SK-N-SH treated with all-trans-retinoic acid at 6 μM for 48 hours (cell line): ENCODE results near the gene CDC14C.

ENCODE experiments used
- ATAC-seq: fragments of 200-7000 bp; cut with Tn5 transposase; 3 replicates; pipeline ENCODE4 v1.9.1; 2020; ENCODE audit warnings: mild to moderate bottlenecking, moderate library complexity
- ARNTL ChIP-seq: fragments of 450-650 bp; formaldehyde crosslinking; IDR thresholded peaks from 2 replicates; pipeline ENCODE4 v1.5.0; 2020; ENCODE audit warnings: low read depth, mild to moderate bottlenecking, moderate library complexity, borderline replicate concordance
- BACH2 ChIP-seq: fragments of 250-450 bp; sonication (Bioruptor Pico); IDR thresholded peaks from 2 replicates; pipeline ENCODE4 v1.9.0; 2021; ENCODE audit warnings: mild to moderate bottlenecking, borderline replicate concordance
- CSDC2 ChIP-seq: fragments of 250-450 bp; sonication (Bioruptor Pico); IDR thresholded peaks from 2 replicates; pipeline ENCODE4 v1.5.0; 2020; ENCODE audit warnings: mild to moderate bottlenecking, moderate library complexity
- ESRRG ChIP-seq: fragments of 250-450 bp; sonication (Bioruptor Pico); IDR thresholded peaks from 2 replicates; pipeline ENCODE4 v1.6.1; 2021; ENCODE audit warnings: mild to moderate bottlenecking
- GLIS3 ChIP-seq: fragments of 250-450 bp; sonication (Bioruptor Pico); IDR thresholded peaks from 2 replicates; pipeline ENCODE4 v1.5.0; 2020; ENCODE audit warnings: mild to moderate bottlenecking, moderate library complexity
- OSR1 ChIP-seq: fragments of 250-450 bp; sonication (Bioruptor Pico); IDR thresholded peaks from 2 replicates; pipeline ENCODE4 v1.8.0; 2022; ENCODE audit warnings: moderate library complexity, mild to moderate bottlenecking, inconsistent platforms
- POU6F1 ChIP-seq: fragments of 250-450 bp; sonication (Bioruptor Pico); IDR thresholded peaks from 2 replicates; pipeline ENCODE4 v1.8.0; 2021; ENCODE audit warnings: low read depth, mild to moderate bottlenecking, moderate library complexity, borderline replicate concordance
- RARB ChIP-seq: fragments of 250-450 bp; sonication (Bioruptor Pico); IDR thresholded peaks from 2 replicates; pipeline ENCODE4 v1.8.0; 2021; ENCODE audit warnings: mild to moderate bottlenecking, moderate library complexity
- SNAI2 ChIP-seq: fragments of 250-450 bp; sonication (Bioruptor Pico); IDR thresholded peaks from 2 replicates; pipeline ENCODE4 v1.5.0; 2020; ENCODE audit warnings: mild to moderate bottlenecking, moderate library complexity
- TCF4 ChIP-seq: fragments of 250-450 bp; sonication (Bioruptor Pico); IDR thresholded peaks from 2 replicates; pipeline ENCODE4 v1.8.0; 2021; ENCODE audit warnings: mild to moderate bottlenecking, moderate library complexity, borderline replicate concordance
- TOX ChIP-seq: fragments of 250-450 bp; sonication (Bioruptor Pico); IDR thresholded peaks from 2 replicates; pipeline ENCODE4 v1.8.0; 2021; ENCODE audit warnings: mild to moderate bottlenecking, moderate library complexity, borderline replicate concordance
- TSHZ2 ChIP-seq: fragments of 250-450 bp; sonication (Bioruptor Pico); IDR thresholded peaks from 2 replicates; pipeline ENCODE4 v1.5.0; 2020; ENCODE audit warnings: mild to moderate bottlenecking, moderate library complexity
- ZC3H10 ChIP-seq: fragments of 250-450 bp; sonication (Bioruptor Pico); IDR thresholded peaks from 2 replicates; pipeline ENCODE4 v1.5.1; 2021; ENCODE audit warnings: mild to moderate bottlenecking, moderate library complexity
- ZFP30 ChIP-seq: fragments of 450-650 bp; formaldehyde crosslinking; IDR thresholded peaks from 2 replicates; pipeline ENCODE4 v1.5.0; 2022; ENCODE audit warnings: mild to moderate bottlenecking, moderate library complexity
- ZNF565 ChIP-seq: fragments of 450-650 bp; formaldehyde crosslinking; conservative IDR thresholded peaks from 2 replicates; pipeline ENCODE4 v1.5.0; 2020; ENCODE audit warnings: low read depth, mild to moderate bottlenecking, moderate library complexity
- ZNF70 ChIP-seq: fragments of 450-650 bp; formaldehyde crosslinking; IDR thresholded peaks from 2 replicates; pipeline ENCODE4 v1.5.0; 2020; ENCODE audit warnings: mild to moderate bottlenecking, moderate library complexity
- ZNF8 ChIP-seq: fragments of 450-650 bp; formaldehyde crosslinking; IDR thresholded peaks from 2 replicates; pipeline ENCODE4 v1.5.0; 2020; ENCODE audit warnings: mild to moderate bottlenecking, moderate library complexity
- TF ChIP-seq, protein P1 (sequence below): fragments of 250-450 bp; sonication (Bioruptor Pico); IDR thresholded peaks from 2 replicates; pipeline ENCODE4 v1.5.1; 2021; ENCODE audit warnings: mild to moderate bottlenecking, moderate library complexity
- TF ChIP-seq, protein P2 (sequence below): fragments of 250-450 bp; sonication (Bioruptor Pico); IDR thresholded peaks from 2 replicates; pipeline ENCODE4 v1.8.0; 2020; ENCODE audit warnings: mild to moderate bottlenecking, moderate library complexity, borderline replicate concordance

CDC14C gene

DNA sequence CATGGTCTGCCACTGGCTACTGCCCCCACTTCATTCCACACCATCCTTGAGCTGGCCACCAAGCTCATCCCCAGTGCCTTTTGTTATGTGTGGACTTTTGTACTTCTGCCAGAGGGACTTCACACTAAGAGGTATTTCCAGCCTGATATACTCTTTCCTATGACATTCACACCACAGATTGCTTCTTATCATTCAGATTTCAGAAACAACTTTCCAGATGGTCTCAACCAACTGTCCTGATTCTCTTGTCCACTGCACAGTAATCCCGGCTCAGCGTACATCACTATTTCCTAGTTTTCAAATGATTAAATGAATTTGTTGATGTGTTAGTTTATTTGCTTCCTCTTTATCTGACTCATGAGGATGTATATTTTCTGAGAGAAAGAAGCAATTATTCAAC lies 7.1 kb downstream of the CDC14C start (continued):
- TF ChIP-seq, protein P1, sequence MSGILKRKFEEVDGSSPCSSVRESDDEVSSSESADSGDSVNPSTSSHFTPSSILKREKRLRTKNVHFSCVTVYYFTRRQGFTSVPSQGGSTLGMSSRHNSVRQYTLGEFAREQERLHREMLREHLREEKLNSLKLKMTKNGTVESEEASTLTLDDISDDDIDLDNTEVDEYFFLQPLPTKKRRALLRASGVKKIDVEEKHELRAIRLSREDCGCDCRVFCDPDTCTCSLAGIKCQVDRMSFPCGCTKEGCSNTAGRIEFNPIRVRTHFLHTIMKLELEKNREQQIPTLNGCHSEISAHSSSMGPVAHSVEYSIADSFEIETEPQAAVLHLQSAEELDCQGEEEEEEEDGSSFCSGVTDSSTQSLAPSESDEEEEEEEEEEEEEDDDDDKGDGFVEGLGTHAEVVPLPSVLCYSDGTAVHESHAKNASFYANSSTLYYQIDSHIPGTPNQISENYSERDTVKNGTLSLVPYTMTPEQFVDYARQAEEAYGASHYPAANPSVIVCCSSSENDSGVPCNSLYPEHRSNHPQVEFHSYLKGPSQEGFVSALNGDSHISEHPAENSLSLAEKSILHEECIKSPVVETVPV, result no peak
- TF ChIP-seq TCF4 (CRISPR knock-in tag), result no peak
- TF ChIP-seq ZNF8 (CRISPR knock-in tag), result no peak
- no peak for TF ChIP-seq CSDC2 (CRISPR knock-in tag)
- no peak for TF ChIP-seq POU6F1 (CRISPR knock-in tag)
- TF ChIP-seq RARB (CRISPR knock-in tag), result no peak
- TF ChIP-seq ZFP30 (CRISPR knock-in tag), result no peak
- TF ChIP-seq ZC3H10 (CRISPR knock-in tag), result no peak
- no peak for TF ChIP-seq ZNF565 (CRISPR knock-in tag)

GRCh38 chr7:48932126-48932910 lies 8.0 kb downstream of the CDC14C start:
- TF ChIP-seq ARNTL (CRISPR knock-in tag) (no peak), BACH2 (no peak), TCF4 (CRISPR knock-in tag) (no peak), GLIS3 (CRISPR knock-in tag) (no peak), CSDC2 (CRISPR knock-in tag) (no peak), TSHZ2 (CRISPR knock-in tag) (no peak), TOX (no peak), OSR1 (no peak), ESRRG (CRISPR knock-in tag) (no peak)
- TF ChIP-seq, all 23 proteins: peak for 0
- ATAC-seq, result no peak

DNA sequence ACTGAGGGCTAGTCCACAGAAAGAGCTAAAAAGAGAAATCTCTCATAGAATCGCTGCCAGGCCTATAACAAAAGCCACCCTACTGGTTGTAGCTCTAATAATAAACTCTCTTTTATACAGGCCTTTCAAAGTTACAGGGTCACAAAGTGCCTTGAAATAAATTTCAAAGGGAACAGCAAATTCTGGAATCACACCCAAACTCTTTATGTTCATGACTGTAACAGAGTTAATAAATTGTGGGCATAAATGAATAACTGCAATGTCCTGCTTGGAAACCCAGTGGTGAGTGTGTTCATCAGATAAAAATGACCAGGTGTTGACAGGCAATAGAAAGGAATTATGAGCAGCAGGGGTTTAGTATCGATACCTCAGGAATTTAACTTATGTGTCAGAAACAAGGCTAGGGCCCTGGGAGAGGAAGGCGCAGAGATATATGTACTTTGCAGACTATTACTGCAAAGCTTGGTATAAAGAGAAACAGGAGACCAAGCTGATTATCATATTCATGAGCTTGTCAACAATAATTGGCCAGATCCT lies 9.3 kb downstream of the CDC14C start:
- TF ChIP-seq ZNF70 (CRISPR knock-in tag) (no peak), SNAI2 (no peak), ESRRG (CRISPR knock-in tag) (no peak), POU6F1 (CRISPR knock-in tag) (no peak), ZNF8 (CRISPR knock-in tag) (no peak), GLIS3 (CRISPR knock-in tag) (no peak), ZFP30 (CRISPR knock-in tag) (no peak), TCF4 (CRISPR knock-in tag) (no peak)
- TF ChIP-seq, protein P2, sequence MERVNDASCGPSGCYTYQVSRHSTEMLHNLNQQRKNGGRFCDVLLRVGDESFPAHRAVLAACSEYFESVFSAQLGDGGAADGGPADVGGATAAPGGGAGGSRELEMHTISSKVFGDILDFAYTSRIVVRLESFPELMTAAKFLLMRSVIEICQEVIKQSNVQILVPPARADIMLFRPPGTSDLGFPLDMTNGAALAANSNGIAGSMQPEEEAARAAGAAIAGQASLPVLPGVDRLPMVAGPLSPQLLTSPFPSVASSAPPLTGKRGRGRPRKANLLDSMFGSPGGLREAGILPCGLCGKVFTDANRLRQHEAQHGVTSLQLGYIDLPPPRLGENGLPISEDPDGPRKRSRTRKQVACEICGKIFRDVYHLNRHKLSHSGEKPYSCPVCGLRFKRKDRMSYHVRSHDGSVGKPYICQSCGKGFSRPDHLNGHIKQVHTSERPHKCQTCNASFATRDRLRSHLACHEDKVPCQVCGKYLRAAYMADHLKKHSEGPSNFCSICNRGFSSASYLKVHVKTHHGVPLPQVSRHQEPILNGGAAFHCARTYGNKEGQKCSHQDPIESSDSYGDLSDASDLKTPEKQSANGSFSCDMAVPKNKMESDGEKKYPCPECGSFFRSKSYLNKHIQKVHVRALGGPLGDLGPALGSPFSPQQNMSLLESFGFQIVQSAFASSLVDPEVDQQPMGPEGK (CRISPR knock-in tag), result no peak
- no peak for ATAC-seq
